ENCODE data around the gene RET. TPM values are rescaled to one million over a fixed set of nuclear protein-coding genes. Genes with fewer than 3 reads are reported as not detected.

Gene RET
- total RNA-seq, 1 experiment from 2014 or later, result not detected

GRCh38 chr10:43173120-43173519, 96.3 kb downstream of the RET start:
- DNase-seq, result no peak
- H3K36me3 Mint-ChIP-seq (ENCODE audit: insufficient read depth, unreplicated experiment), result peaks cover 5% of the 10 kb centered on the region
- H3K9me3 Mint-ChIP-seq (ENCODE audit: unreplicated experiment), result no peaks in the 10 kb centered on the region
- POLR2A ChIA-PET, result no interaction called here
- intact Hi-C loops (cut with micrococcal nuclease; ENCODE audit: unreplicated experiment), result loop anchor here (10.0 kb wide), 1 partner anchor 292 kb away; no protein-coding TSS in a partner anchor
- H3K27ac Mint-ChIP-seq (ENCODE audit: unreplicated experiment), result no peak overlapping the region
- no peak overlapping the region for H3K4me3 Mint-ChIP-seq (ENCODE audit: unreplicated experiment)
- H3K9me3 ChIP-seq, result peaks cover 4% of the 10 kb centered on the region; the same call in 1 of the 2 replicates
- H3K36me3 ChIP-seq (ENCODE audit: control insufficient read depth, insufficient read depth, low read length), result peaks cover 1% of the 10 kb centered on the region; the same call in 1 of the 2 replicates
- H3K4me1 Mint-ChIP-seq (ENCODE audit: low read depth, unreplicated experiment), result no peaks in the 10 kb centered on the region
- H3K27me3 ChIP-seq (replicated peaks; ENCODE audit: control insufficient read depth, insufficient read depth, low read length), result no peaks in the 10 kb centered on the region
- H3K27me3 Mint-ChIP-seq (ENCODE audit: insufficient read depth, unreplicated experiment), result no peaks in the 10 kb centered on the region
- CTCF ChIA-PET, result no interaction called here
- BruUV-seq (replicated peaks), result no TSS peak
- no peak for TF ChIP-seq CTCF (IDR thresholded peaks at IDR 0.05; ENCODE audit: insufficient read depth in 1 of 2, low read depth in 1 of 2, low read length in 1 of 2, severe bottlenecking in 1 of 2, unreplicated experiment in 1 of 2)
- no peaks in the 10 kb centered on the region for H3K4me1 ChIP-seq
- H3K4me3 ChIP-seq (ENCODE audit: low read depth, low read length), result no peak overlapping the region

GRCh38 chr10:43174969-43175368, 98.1 kb downstream of the RET start:
- no peak overlapping the region for H3K4me3 ChIP-seq (ENCODE audit: low read depth, low read length)
- no peaks in the 10 kb centered on the region for H3K4me1 ChIP-seq
- peaks cover 5% of the 10 kb centered on the region for H3K36me3 Mint-ChIP-seq (ENCODE audit: insufficient read depth, unreplicated experiment)
- H3K4me1 Mint-ChIP-seq (ENCODE audit: low read depth, unreplicated experiment), result no peaks in the 10 kb centered on the region
- POLR2A ChIA-PET, result no interaction called here
- no TSS peak for BruUV-seq (replicated peaks)
- H3K36me3 ChIP-seq (ENCODE audit: control insufficient read depth, insufficient read depth, low read length), result peaks cover 1% of the 10 kb centered on the region; the same call in 1 of the 2 replicates
- no peak overlapping the region for H3K4me3 Mint-ChIP-seq (ENCODE audit: unreplicated experiment)
- no peak overlapping the region for H3K27ac Mint-ChIP-seq (ENCODE audit: unreplicated experiment)
- no peaks in the 10 kb centered on the region for H3K27me3 ChIP-seq (replicated peaks; ENCODE audit: control insufficient read depth, insufficient read depth, low read length)
- DNase-seq, result no peak
- no peaks in the 10 kb centered on the region for H3K27me3 Mint-ChIP-seq (ENCODE audit: insufficient read depth, unreplicated experiment)
- TF ChIP-seq CTCF (IDR thresholded peaks at IDR 0.05; ENCODE audit: insufficient read depth in 1 of 2, low read depth in 1 of 2, low read length in 1 of 2, severe bottlenecking in 1 of 2, unreplicated experiment in 1 of 2), result no peak
- CTCF ChIA-PET, result no interaction called here
- peaks cover 15% of the 10 kb centered on the region for H3K9me3 Mint-ChIP-seq (ENCODE audit: unreplicated experiment)
- H3K9me3 ChIP-seq, result peaks cover 8% of the 10 kb centered on the region; the same call in 1 of the 2 replicates
- intact Hi-C loops (cut with micrococcal nuclease; ENCODE audit: unreplicated experiment), result loop anchor here (10.0 kb wide), 1 partner anchor 290 kb away; no protein-coding TSS in a partner anchor

DNA sequence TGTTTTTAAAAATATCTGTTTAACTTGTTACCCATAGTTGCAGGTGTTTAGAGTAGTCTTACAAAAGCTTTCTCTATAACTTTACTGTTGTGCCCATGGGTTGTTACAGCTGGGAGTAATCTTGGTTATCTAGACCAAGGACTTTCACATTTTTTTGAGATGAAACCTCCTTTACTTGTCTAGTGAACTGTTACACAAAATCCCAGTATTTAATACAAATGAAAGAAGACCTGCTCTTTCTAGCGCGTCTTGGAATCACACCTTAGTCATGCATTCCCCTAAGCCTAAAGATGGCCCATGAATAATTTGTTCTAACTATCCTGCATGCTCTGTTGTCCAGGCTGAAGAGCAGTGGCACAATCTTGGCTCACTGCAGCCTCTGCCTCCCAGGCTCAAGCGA, 99.4 kb downstream of the RET start:
- no peaks in the 10 kb centered on the region for H3K27me3 ChIP-seq (replicated peaks; ENCODE audit: control insufficient read depth, insufficient read depth, low read length)
- peaks cover 5% of the 10 kb centered on the region for H3K36me3 Mint-ChIP-seq (ENCODE audit: insufficient read depth, unreplicated experiment)
- no peaks in the 10 kb centered on the region for H3K4me1 ChIP-seq
- no peak overlapping the region for H3K4me3 ChIP-seq (ENCODE audit: low read depth, low read length)
- H3K9me3 ChIP-seq, result peaks cover 8% of the 10 kb centered on the region; the same call in 1 of the 2 replicates
- DNase-seq, result no peak
- peaks cover 1% of the 10 kb centered on the region; the same call in 1 of the 2 replicates for H3K36me3 ChIP-seq (ENCODE audit: control insufficient read depth, insufficient read depth, low read length)
- H3K4me1 Mint-ChIP-seq (ENCODE audit: low read depth, unreplicated experiment), result no peaks in the 10 kb centered on the region
- H3K4me3 Mint-ChIP-seq (ENCODE audit: unreplicated experiment), result no peak overlapping the region
- no peaks in the 10 kb centered on the region for H3K27me3 Mint-ChIP-seq (ENCODE audit: insufficient read depth, unreplicated experiment)
- no peak overlapping the region for H3K27ac Mint-ChIP-seq (ENCODE audit: unreplicated experiment)
- intact Hi-C loops (cut with micrococcal nuclease; ENCODE audit: unreplicated experiment), result loop anchor here (10.0 kb wide), 1 partner anchor 289 kb away; no protein-coding TSS in a partner anchor
- no peak for TF ChIP-seq CTCF (IDR thresholded peaks at IDR 0.05; ENCODE audit: insufficient read depth in 1 of 2, low read depth in 1 of 2, low read length in 1 of 2, severe bottlenecking in 1 of 2, unreplicated experiment in 1 of 2)
- CTCF ChIA-PET, result no interaction called here
- BruUV-seq (replicated peaks), result no TSS peak
- H3K9me3 Mint-ChIP-seq (ENCODE audit: unreplicated experiment), result peaks cover 15% of the 10 kb centered on the region
- POLR2A ChIA-PET, result no interaction called here
